Natural killer cell (primary cell): ENCODE results near the gene ADAM33. TPM values are rescaled to one million over a fixed set of nuclear protein-coding genes. Genes with fewer than 3 reads are reported as not detected.

Experiments used
- ATAC-seq, 3 donors: fragments of 150-1000 bp in 2 of 3; fragments of 200-7000 bp in 1 of 3; cut with Tn5 transposase; 1 replicate in 1 of 3; 2 replicates in 2 of 3; pipeline ENCODE4 v1.10.0; 2021; ENCODE audit warnings: mild to moderate bottlenecking in 2 of 3, moderate library complexity in 2 of 3
- DNase-seq, 2 donors: peaks; one replicate each; pipeline versions ENCODE4 v3.0.0 to v3.0.0-alpha.2; 2013 to 2021; ENCODE audit warnings: mixed read lengths in 1 of 2
- H3K27ac ChIP-seq: one replicate; pipeline ENCODE4 v1.5.1; 2013; ENCODE audit warnings: mild to moderate bottlenecking, low read length
- H3K27me3 ChIP-seq: one replicate; pipeline ENCODE4 v1.6.1; 2013; ENCODE audit warnings: low read length; ENCODE audit not compliant: control insufficient read depth, insufficient read depth
- H3K36me3 ChIP-seq: one replicate; pipeline ENCODE4 v1.6.1; 2013; ENCODE audit warnings: low read length; ENCODE audit not compliant: control insufficient read depth, insufficient read depth
- H3K4me1 ChIP-seq: one replicate; pipeline ENCODE4 v1.6.1; 2013; ENCODE audit warnings: low read length; ENCODE audit not compliant: control insufficient read depth, insufficient read depth
- H3K4me3 ChIP-seq: one replicate; pipeline ENCODE4 v1.5.1; 2013; ENCODE audit warnings: low read length
- H3K9me3 ChIP-seq: one replicate; pipeline ENCODE4 v1.6.1; 2013; ENCODE audit warnings: low read length; ENCODE audit not compliant: control insufficient read depth, insufficient read depth
- H3K27ac Mint-ChIP-seq, 2 donors: one replicate each; pipeline ENCODE4 v1.8.0; 2022; ENCODE audit warnings: mild to moderate bottlenecking in 2 of 2, mixed read lengths in 2 of 2, moderate library complexity in 1 of 2
- H3K27me3 Mint-ChIP-seq, 2 donors: one replicate each; pipeline ENCODE4 v1.8.0; 2022; ENCODE audit warnings: low read depth in 2 of 2, mixed read lengths in 2 of 2
- H3K36me3 Mint-ChIP-seq: one replicate; pipeline ENCODE4 v1.8.0; 2022; ENCODE audit warnings: mixed read lengths
- H3K4me1 Mint-ChIP-seq, 2 donors: one replicate each; pipeline ENCODE4 v1.8.0; 2022; ENCODE audit warnings: mixed read lengths in 2 of 2
- H3K4me3 Mint-ChIP-seq: one replicate; pipeline ENCODE4 v1.8.0; 2022; ENCODE audit warnings: mild to moderate bottlenecking, moderate library complexity, mixed read lengths
- H3K9me3 Mint-ChIP-seq, 2 donors: one replicate each; pipeline ENCODE4 v1.8.0; 2022; ENCODE audit warnings: mixed read lengths in 2 of 2
- WGBS: methylation state at CpG from one replicate; pipeline ENCODE4 v1.1.7; 2013; ENCODE audit warnings: missing lambda C conversion rate; ENCODE audit not compliant: insufficient coverage; 5-methylcytosine and 5-hydroxymethylcytosine counted together
- intact Hi-C: fragments of 100-400 bp; cut with micrococcal nuclease; formaldehyde crosslinking; loops from one replicate; pipeline ENCODE4 v1.14.2; 2022
- total RNA-seq, 4 donors: library from RNA; stranded (reverse); fragments of 120-200 nt in 1 of 4; gene quantifications; one replicate each; pipeline versions ENCODE4 v1.2.3 to v1.2.4, GENCODE V29; 2013 to 2022
- TF ChIP-seq, protein P1 (sequence below): fragments of 200-600 bp; IDR thresholded peaks from one replicate; pipeline ENCODE4 v1.8.0; 2022; ENCODE audit warnings: antibody characterized with exemption

Gene ADAM33
- total RNA-seq, 3 donors from 2014 or later (not counting 1 experiment from before 2014, with no cell fraction given), result not detected

DNA sequence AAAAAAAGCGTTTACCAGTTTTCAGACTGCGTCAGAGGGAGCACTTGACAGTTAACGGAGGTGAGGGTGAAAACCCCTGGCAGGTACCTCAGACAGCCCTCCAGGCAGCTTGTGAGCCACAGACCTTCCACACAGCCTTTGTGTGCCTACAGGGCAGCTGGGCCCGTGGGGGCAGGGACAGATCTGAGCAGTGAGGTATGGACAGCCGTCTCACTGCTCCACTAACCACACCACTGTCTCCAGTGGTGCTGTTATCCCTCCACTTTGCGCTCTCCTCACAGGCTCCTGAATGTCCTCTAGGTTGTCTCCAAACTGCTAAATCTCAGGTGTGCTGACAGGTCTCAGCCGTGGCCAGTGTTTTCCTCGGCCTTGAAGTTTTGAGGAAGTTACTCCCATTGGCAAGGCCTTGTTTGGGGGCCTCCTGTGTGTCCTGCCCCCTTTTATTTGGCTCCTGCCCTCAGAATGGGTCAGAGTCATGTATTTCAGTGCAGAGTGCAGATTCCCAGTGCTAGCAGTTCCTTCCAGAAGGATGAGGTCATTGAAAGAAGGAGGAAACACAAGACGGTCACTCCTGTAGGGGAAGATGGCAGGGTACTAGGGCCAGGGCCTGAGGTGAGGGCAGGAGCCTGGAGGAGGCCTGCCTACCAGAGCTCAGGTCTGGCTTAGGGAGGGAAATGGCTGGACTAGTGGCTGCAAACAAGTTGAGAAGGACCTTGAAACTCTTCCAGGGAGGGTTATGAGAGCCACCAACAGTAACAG is 30.4 kb downstream of the ADAM33 start:
- Mint-ChIP-seq H3K9me3 (no peaks in the 10 kb centered on the region), H3K27me3 (no peaks in the 10 kb centered on the region), H3K4me3 (no peak overlapping the region), H3K36me3 (peaks cover 7% of the 10 kb centered on the region), H3K27ac (no peak overlapping the region), H3K4me1 (peaks cover 14 to 17% of the 10 kb centered on the region in 2 donors)
- Histone ChIP-seq H3K4me1 (peaks cover 10% of the 10 kb centered on the region), H3K4me3 (no peak overlapping the region), H3K27me3 (no peaks in the 10 kb centered on the region), H3K9me3 (no peaks in the 10 kb centered on the region), H3K36me3 (peaks cover 15% of the 10 kb centered on the region), H3K27ac (no peak overlapping the region)
- 85% methylated on average over 9 of the region's 9 CpGs for WGBS
- intact Hi-C loops, result no loop called here
- ATAC-seq (no peak), DNase-seq (no peak)
- TF ChIP-seq, protein P1, sequence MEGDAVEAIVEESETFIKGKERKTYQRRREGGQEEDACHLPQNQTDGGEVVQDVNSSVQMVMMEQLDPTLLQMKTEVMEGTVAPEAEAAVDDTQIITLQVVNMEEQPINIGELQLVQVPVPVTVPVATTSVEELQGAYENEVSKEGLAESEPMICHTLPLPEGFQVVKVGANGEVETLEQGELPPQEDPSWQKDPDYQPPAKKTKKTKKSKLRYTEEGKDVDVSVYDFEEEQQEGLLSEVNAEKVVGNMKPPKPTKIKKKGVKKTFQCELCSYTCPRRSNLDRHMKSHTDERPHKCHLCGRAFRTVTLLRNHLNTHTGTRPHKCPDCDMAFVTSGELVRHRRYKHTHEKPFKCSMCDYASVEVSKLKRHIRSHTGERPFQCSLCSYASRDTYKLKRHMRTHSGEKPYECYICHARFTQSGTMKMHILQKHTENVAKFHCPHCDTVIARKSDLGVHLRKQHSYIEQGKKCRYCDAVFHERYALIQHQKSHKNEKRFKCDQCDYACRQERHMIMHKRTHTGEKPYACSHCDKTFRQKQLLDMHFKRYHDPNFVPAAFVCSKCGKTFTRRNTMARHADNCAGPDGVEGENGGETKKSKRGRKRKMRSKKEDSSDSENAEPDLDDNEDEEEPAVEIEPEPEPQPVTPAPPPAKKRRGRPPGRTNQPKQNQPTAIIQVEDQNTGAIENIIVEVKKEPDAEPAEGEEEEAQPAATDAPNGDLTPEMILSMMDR, result no peak

GRCh38 chr20:3648951-3649350 is 32.9 kb downstream of the ADAM33 start:
- Histone ChIP-seq H3K36me3 (peaks cover 15% of the 10 kb centered on the region), H3K27me3 (no peaks in the 10 kb centered on the region), H3K4me1 (peaks cover 10% of the 10 kb centered on the region), H3K27ac (no peak overlapping the region), H3K9me3 (no peaks in the 10 kb centered on the region), H3K4me3 (no peak overlapping the region)
- H3K27ac Mint-ChIP-seq, result no peak overlapping the region
- peaks cover 13% of the 10 kb centered on the region for H3K36me3 Mint-ChIP-seq
- DNase-seq, result no peak
- TF ChIP-seq, protein P1, result no peak
- H3K27me3 Mint-ChIP-seq, result no peaks in the 10 kb centered on the region
- intact Hi-C loops, result no loop called here
- no peak for ATAC-seq
- H3K9me3 Mint-ChIP-seq, result no peaks in the 10 kb centered on the region
- peaks cover 14 to 17% of the 10 kb centered on the region in 2 donors for H3K4me1 Mint-ChIP-seq
- WGBS, result 90% methylated on average over 7 of the region's 9 CpGs
- no peak overlapping the region for H3K4me3 Mint-ChIP-seq

DNA sequence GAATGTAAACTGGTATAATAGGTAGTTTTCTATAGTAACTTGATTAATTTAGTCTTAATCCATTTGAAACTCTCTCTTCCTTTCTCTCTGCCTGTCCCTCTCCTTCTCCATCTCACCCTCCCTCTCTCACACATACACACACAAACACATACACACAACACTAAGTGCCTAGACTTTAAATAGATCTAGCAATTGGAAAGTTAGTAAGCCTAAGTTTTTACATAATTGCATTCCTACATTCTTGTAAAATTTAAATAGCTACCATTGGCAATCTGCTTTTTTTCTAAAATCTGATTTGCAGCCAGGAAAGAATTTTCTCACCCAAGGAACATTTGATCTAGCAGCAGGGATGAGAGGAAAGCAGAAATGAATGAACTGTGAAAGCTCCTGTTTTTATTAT is 34.3 kb downstream of the ADAM33 start:
- Histone ChIP-seq H3K36me3 (peaks cover 15% of the 10 kb centered on the region), H3K4me3 (no peak overlapping the region), H3K9me3 (no peaks in the 10 kb centered on the region), H3K27ac (no peak overlapping the region), H3K4me1 (no peaks in the 10 kb centered on the region), H3K27me3 (no peaks in the 10 kb centered on the region)
- DNase-seq (no peak), ATAC-seq (no peak)
- Mint-ChIP-seq H3K27ac (no peak overlapping the region), H3K4me1 (peaks cover 3% of the 10 kb centered on the region in 2 donors), H3K27me3 (no peaks in the 10 kb centered on the region), H3K4me3 (no peak overlapping the region), H3K36me3 (peaks cover 7% of the 10 kb centered on the region), H3K9me3 (no peaks in the 10 kb centered on the region)
- intact Hi-C loops, result no loop called here
- TF ChIP-seq, protein P1, result no peak

DNA sequence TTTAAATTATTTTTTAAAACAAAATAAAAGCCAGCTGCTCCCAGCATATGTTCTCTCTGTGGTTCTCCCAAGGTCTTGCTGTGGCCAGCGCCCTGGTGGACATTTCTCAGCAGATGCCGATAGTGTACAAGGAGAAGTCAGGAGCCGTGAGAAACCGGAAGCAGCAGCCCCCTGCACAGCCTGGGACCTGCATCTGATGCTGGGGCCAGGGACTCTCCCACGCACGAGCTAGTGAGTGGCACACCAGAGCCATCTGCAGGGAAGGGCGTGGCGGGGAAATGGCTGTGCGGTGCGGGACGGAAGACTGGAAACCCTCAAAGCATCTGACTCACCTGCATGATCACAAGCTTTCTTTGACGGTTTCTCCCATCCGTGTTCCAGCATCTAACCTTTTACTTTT is 35.2 kb downstream of the ADAM33 start:
- H3K36me3 Mint-ChIP-seq, result peaks cover 7% of the 10 kb centered on the region
- TF ChIP-seq, protein P1, result no peak
- Histone ChIP-seq H3K4me3 (no peak overlapping the region), H3K4me1 (no peaks in the 10 kb centered on the region), H3K9me3 (no peaks in the 10 kb centered on the region), H3K27me3 (no peaks in the 10 kb centered on the region), H3K27ac (no peak overlapping the region), H3K36me3 (peaks cover 13% of the 10 kb centered on the region)
- no peak overlapping the region for H3K27ac Mint-ChIP-seq
- H3K4me3 Mint-ChIP-seq, result no peak overlapping the region
- no peaks in the 10 kb centered on the region for H3K9me3 Mint-ChIP-seq
- H3K4me1 Mint-ChIP-seq, result no peaks in the 10 kb centered on the region
- H3K27me3 Mint-ChIP-seq, result no peaks in the 10 kb centered on the region
- no peak for DNase-seq
- no peak for ATAC-seq
- intact Hi-C loops, result no loop called here
- 97% methylated on average over 11 of the region's 13 CpGs for WGBS
